WI38 (cell line): ENCODE measurements around the gene ATP5F1B.

Experiments used
- H3K4me3 ChIP-seq: 2 replicates; pipeline ENCODE4 v1.5.1; 2011; ENCODE audit warnings: low read depth, mild to moderate bottlenecking, control low read depth, low read length
- CTCF ChIP-seq: IDR thresholded peaks from 2 replicates; pipeline ENCODE4 v1.5.1; 2012; ENCODE audit warnings: low read depth, mild to moderate bottlenecking, control low read depth, low read length

ATP5F1B gene

GRCh38 chr12:56644654-56645053, 1.1 kb downstream of the ATP5F1B start:
- peak overlapping the region; percentile 92 for H3K4me3 ChIP-seq
- no peak for TF ChIP-seq CTCF

- TF ChIP-seq CTCF: no peak
- no peak overlapping the region for H3K4me3 ChIP-seq
These were observed 4.6 kb downstream of the ATP5F1B start for GRCh38 chr12:56641219-56641618.

- no peak overlapping the region for H3K4me3 ChIP-seq
- TF ChIP-seq CTCF: no peak
These were observed 8.2 kb downstream of the ATP5F1B start for GRCh38 chr12:56637621-56638020.

GRCh38 chr12:56636675-56637540, 8.9 kb downstream of the ATP5F1B start:
- peak overlapping the region; percentile 84 for H3K4me3 ChIP-seq
- peak; percentile 66 for TF ChIP-seq CTCF

- H3K4me3 ChIP-seq: peak overlapping the region; percentile 84
- TF ChIP-seq CTCF: no peak
These were observed 9.7 kb downstream of the ATP5F1B start for GRCh38 chr12:56635806-56636674.

- peak; percentile 52; the same call in 1 of the 2 replicates for TF ChIP-seq CTCF
- H3K4me3 ChIP-seq: peak overlapping the region; percentile 84
These were observed 10.7 kb downstream of the ATP5F1B start for GRCh38 chr12:56634837-56635791.
